A549 treated with CORT108297 at 1 μM for 4 hours (cell line): ENCODE data around the gene TMEM254. TPM values are rescaled to one million over a fixed set of nuclear protein-coding genes. Genes with fewer than 3 reads are reported as not detected.

Source experiments
- total RNA-seq: library from RNA; stranded (reverse); fragments of 200-300 nt; extraction: Qiagen RNA extraction; gene quantifications from 5 replicates; pipeline ENCODE4 v1.2.3, GENCODE V29; 2022

Gene TMEM254
- 14.9 to 22.7 TPM (median 20.0 TPM) in 5 replicates for total RNA-seq

GRCh38 chr10:80078448-80079311 lies at the start of gene TMEM254:
TSS of gene TMEM254 (plus strand) at chr10:80078665. CDS start at chr10:80078700, 35 bp downstream.

GRCh38 chr10:80132299-80133139 lies 54.1 kb downstream of the TMEM254 start, which contains the start of gene PLAC9:
TSS of gene PLAC9 (plus strand) at chr10:80132730. CDS start at chr10:80132763, 33 bp downstream.

Other genes starting within 250 kb of the TMEM254 start
- gene SFTPD, start 129.6 kb upstream of the TMEM254 start, total RNA-seq = 0.23 to 0.66 TPM (median 0.31 TPM) in 4 of 5 replicates, not detected in the other
- gene PLAC9, start 54.1 kb downstream of the TMEM254 start, total RNA-seq = 0.15 TPM in 1 of 5 replicates, not detected in the others
- gene ANXA11, start 126.9 kb downstream of the TMEM254 start, total RNA-seq = 142 to 213 TPM (median 209 TPM) in 5 replicates
- gene MAT1A, start 211.0 kb downstream of the TMEM254 start, total RNA-seq = 0.02 to 0.03 TPM in 2 of 5 replicates, not detected in the others